HG03565 (cell line): Measurements from ENCODE around the gene DBI.
A peak's percentile ranks its signal among the peaks of the same experiment; 100 is the strongest.

Source experiments
- ATAC-seq: cut with Tn5 transposase; IDR thresholded peaks from one replicate; pipeline ENCODE4 v1.9.1; 2021; ENCODE audit warnings: mild to moderate bottlenecking, moderate library complexity; ENCODE audit not compliant: unreplicated experiment

Gene DBI

GRCh38 chr2:119366649-119367471 lies at the start of gene DBI, which contains the start of gene C2orf76:
Gene DBI (plus strand): TSS chr2:119366977. CDS start chr2:119367052, 75 bp downstream.
Gene C2orf76 (minus strand): TSS chr2:119366834. CDS start chr2:119339959, 26,875 bp downstream.
- ATAC-seq = peak; percentile 92

- ATAC-seq = no peak
Measured at GRCh38 chr2:119317554-119317953, 49.2 kb upstream of the DBI start.

GRCh38 chr2:119319593-119319992 lies 47.2 kb upstream of the DBI start:
- ATAC-seq = no peak

GRCh38 chr2:119323459-119323858 lies 43.3 kb upstream of the DBI start:
- no peak for ATAC-seq

DNA sequence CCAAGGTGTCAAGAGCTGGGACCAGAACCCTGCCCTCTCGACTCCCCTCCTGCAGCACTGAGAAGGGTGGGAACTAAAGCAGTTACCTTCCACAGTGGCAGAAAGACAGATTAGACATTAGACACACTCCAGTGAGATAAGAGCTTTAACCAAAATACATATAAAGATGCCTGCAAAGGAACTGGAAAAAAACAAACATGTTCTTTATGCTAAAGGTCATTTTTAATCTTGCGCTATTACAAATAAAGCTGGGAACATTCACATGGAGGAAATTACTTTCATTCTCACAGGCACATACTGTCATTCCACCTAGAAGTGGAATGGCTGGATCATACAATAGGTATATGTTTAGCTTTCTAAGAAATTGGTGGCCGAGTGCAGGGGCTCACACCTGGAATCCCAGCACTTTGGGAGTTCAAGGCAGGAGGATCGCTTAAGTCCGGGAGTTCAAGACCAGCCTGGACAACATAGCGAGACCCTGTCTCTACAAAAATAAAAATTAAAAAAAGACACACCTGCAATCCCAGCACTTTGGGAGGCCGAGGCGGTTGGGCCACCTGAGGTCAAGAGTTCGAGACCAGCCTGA lies 42.0 kb upstream of the DBI start:
- no peak for ATAC-seq

DNA sequence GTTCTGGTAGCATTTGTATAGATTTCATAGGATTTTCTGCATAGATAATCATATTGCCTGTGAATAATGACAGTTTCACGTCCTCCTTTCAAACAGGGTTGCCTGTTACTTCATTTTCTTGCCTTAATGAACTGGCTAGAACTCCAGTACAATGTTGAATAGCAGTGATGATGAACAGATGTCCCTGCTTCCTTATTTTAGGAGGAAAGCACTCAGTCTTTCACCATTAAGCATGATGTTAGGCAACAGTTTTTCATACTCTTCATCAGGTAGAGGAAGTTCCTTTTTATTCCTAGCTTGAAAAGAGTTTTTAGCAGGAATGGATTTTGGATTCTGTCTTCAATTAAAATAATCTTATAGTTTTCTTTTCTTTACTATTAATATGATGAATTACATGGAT lies 39.8 kb upstream of the DBI start:
- no peak for ATAC-seq

GRCh38 chr2:119327431-119327830 lies 39.3 kb upstream of the DBI start:
- ATAC-seq = no peak

- ATAC-seq = no peak
Measured at GRCh38 chr2:119332953-119333352, 33.8 kb upstream of the DBI start.

- no peak for ATAC-seq
Measured at GRCh38 chr2:119333360-119333759, 33.4 kb upstream of the DBI start.

DNA sequence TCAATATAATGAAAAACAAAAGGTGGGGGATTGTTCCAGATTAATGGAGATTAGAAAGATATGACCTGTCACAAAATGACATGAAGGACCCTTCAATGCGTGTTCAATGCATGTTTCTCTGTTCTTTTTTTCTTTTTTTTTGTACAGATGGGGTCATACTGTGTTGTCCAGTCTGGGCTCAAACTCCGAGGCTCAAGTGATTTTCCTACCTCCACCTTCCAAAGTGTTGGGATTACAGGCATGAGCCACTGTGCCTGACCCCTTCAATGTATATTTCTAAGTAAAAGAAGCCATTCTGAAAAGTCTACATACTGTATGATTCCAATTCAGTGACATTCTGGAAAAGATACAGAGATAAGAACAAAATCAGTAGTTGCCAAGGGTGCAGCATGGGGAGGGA lies 32.9 kb upstream of the DBI start:
- no peak for ATAC-seq

DNA sequence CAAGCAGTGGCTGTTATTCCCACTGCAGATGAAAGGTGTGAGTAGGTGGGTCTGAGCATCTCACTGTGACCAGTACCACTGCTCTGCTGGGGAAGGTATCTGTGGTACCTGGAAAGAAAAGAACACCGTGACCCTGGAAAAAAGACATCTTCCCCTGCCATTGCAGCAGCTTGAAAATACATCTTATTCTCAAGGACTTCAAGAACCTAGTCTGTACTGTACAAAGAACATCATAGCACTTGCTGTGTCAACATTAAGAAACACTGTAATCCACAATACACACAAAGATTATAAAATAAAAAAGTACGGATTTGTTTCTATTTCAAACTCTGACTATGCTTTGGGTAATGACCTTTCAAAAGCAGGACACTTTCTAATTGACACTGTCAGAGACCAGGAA lies 29.0 kb upstream of the DBI start:
- ATAC-seq = no peak

DNA sequence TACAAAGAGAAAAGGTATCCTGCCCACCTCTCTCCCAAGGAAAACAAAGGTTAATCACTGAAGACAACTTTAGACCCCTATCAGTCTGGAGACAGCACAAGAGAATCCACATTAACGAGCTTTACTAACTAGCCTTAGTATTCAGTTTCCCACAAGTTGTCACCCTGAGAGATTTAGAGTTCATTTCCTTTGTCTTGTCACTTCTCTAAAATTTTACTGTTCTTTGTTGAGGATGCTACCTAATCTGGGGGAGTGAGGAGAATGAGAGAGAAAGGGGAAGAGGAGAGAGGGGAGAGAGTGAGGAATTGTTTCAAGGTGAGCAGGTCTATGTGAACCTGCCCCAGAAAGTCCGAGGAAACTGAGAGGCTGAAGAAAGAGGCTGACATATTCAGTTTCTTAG lies 28.5 kb upstream of the DBI start:
- ATAC-seq = no peak

GRCh38 chr2:119338826-119339561 lies 27.8 kb upstream of the DBI start:
- ATAC-seq = peak; percentile 98

- ATAC-seq = no peak
Measured at GRCh38 chr2:119339562-119339923, 27.2 kb upstream of the DBI start.

DNA sequence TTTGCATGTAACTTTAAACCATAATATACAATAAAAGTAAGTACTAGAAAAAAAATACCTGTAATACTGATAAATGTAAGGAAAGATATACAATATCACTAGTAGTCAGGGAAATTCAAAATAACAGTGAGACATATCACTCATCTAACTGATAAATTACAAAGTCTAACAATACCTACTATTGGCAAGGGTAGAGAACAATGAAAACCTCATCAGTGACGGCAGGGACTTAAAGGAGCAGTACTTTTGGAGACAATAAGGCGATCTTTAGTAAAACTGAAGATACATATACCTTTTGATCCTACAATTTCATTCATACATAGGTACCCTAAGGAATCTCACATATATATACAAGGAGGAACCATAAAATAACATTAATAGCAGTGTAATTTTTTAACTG lies 25.1 kb upstream of the DBI start:
- ATAC-seq = no peak

GRCh38 chr2:119349289-119349688 lies 17.5 kb upstream of the DBI start:
- ATAC-seq = no peak

DNA sequence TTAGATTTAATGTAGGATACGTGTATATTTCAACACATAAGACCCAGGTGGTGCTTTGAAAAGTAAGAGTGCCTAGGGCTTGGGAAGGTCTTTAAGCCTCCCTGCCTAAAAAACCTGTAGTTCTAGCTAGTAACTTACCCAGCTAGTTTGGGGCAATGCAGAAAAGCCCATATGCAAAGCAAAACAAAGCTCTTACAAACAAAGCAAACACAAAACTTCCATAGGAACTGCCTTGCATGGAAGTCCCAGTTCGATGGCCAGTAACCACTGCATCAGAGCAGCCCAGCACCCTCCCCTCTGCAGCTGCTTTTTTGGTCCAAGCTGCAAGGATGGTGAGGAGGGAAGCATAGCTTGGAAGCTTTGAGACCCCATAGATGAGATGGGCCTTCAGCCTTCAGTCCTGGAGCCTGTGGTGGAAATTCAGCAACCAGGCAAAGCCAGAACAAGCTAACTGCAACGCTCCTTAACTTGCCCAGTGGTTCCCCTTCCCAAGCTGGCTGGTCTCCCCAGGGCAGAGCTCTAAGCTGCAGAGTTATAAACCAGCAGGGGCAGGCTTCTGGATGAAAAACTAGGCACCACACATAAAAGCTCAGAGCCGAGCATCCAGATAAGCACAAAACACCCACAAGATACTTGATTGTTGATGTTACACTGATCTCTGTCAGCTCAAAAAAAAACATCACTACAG lies 16.3 kb upstream of the DBI start:
- no peak for ATAC-seq

GRCh38 chr2:119352357-119352756 lies 14.4 kb upstream of the DBI start:
- ATAC-seq = peak; percentile 95

DNA sequence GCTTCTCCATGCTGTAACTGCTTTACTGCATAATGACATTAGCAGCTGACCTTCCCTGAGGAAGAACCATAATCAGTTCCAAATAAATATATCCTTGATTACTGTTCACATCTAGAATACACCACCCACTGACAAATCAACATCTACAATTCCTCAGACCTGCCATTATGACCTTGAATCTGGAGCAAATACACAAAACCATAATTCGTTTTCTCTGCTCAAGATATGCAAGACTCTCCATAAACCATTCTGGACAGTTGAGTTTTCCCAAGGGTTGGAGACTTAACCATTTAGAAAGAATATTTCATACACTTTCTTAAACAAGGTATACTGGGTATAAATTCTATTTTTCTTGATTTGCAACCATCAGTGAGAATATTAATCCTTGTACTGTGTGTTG lies 11.9 kb upstream of the DBI start:
- ATAC-seq = no peak

DNA sequence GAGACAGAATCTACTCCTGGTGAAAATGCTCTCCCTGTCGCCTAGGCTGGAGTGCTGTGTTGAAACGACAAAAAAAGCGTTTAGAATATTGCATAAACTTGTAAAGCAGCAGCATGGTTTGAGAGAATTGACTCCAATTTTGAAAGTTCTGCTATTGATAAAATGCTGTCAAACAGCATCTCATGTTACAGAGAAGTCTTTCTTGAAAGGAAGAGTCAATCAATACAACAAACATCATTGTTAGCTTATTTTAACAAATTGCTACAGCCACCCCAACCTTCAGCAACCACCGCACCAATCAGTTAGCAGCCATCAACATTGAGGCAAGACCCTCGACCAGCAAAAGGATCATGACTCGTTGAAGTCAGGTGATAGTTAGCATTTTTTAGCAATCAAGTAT lies 7.0 kb upstream of the DBI start:
- no peak for ATAC-seq

DNA sequence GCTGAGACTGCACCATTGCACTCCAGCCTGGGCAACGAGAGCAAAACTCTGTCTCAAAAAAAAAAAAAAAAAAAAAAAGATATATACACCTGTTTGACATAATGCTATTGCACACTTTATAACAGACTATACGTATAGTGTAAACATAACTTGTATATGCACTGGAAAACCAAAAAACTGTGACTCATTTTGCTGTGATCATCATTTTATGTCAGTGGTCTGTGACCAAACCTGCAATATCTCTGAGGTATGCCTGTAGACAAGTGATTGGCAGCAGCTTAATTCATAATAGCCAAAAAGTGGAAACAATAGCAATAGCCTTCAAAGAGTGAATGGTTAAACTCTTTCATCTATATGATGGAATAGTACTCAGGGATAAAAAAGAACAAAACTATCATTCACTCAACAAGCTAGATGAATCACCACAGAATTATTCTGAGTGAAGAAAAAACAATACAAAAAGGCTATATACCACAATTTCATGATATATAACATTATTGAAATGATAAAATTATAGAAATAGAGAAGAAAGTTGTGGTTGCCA lies 6.3 kb upstream of the DBI start:
- no peak for ATAC-seq
